Stimulated activated naive CD8-positive, alpha-beta T cell treated with anti-CD3 and anti-CD28 coated beads, Interleukin-15, Interleukin-2, amounts not matched to agents 100 ng/mL and 50 ng/mL, for 24 hours (primary cell): ENCODE results near the gene VSIR.
A peak's percentile ranks its signal among the peaks of the same experiment; 100 is the strongest.

Experiments used
- H3K27ac Mint-ChIP-seq: one replicate; pipeline ENCODE4 v1.8.0; 2021; ENCODE audit warnings: mild to moderate bottlenecking, mixed read lengths
- H3K27me3 Mint-ChIP-seq: one replicate; pipeline ENCODE4 v1.8.0; 2021; ENCODE audit warnings: mixed read lengths
- H3K36me3 Mint-ChIP-seq: one replicate; pipeline ENCODE4 v1.8.0; 2021; ENCODE audit warnings: low read depth, mixed read lengths
- H3K4me1 Mint-ChIP-seq: one replicate; pipeline ENCODE4 v1.8.0; 2021; ENCODE audit warnings: low read depth, mixed read lengths
- H3K4me3 Mint-ChIP-seq: one replicate; pipeline ENCODE4 v1.8.0; 2021; ENCODE audit warnings: mild to moderate bottlenecking, mixed read lengths
- H3K9me3 Mint-ChIP-seq: one replicate; pipeline ENCODE4 v1.8.0; 2021; ENCODE audit warnings: mixed read lengths

Gene VSIR

DNA sequence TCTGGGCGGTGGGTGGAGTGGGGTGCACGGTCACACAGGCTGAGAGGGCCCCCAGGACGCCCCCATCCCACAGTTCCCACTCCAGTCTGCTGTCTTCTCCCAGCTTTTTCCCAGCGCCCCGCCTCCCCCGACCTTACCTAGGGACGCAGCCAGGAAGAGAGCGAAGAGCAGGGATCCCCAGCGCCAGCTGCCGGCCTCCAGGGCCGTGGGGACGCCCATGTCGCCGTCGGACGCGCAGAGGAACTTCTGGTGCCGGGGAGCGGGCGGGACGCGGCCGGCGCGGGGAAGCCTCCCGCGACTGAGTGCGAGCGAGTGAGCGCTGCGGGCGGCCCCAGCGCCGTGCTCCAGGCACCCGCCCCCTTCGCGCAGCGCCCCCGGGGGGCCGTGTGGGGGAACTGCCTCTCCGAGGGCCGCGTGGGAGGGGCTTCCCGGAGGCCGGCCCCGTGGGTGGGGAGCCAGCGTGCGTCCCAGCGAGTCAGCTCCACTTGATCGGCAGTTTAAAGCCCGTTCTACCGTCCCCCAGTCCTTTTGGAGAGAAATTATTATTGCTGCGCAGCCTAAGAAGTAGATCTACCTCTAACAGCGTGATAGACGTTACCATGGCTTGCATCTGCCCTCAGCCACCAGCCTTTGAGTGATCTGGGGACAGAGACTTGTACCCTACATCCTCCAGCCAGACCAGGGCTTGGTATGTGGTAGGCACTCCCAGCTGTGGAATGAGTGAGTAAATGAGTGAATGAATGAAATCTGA lies at the start of gene VSIR:
Gene VSIR (minus strand): TSS at position 300 of the 751 bp plus-strand sequence. CDS start 81 bp downstream, at position 219.
- Mint-ChIP-seq H3K27me3 (no peaks in the 10 kb centered on the region), H3K27ac (peak within 1 kb of the TSS; percentile 99), H3K4me1 (peaks cover 74% of the 10 kb centered on the region), H3K4me3 (peak within 1 kb of the TSS; percentile 83), H3K36me3 (peaks cover 28% of the 10 kb centered on the region), H3K9me3 (no peaks in the 10 kb centered on the region)

DNA sequence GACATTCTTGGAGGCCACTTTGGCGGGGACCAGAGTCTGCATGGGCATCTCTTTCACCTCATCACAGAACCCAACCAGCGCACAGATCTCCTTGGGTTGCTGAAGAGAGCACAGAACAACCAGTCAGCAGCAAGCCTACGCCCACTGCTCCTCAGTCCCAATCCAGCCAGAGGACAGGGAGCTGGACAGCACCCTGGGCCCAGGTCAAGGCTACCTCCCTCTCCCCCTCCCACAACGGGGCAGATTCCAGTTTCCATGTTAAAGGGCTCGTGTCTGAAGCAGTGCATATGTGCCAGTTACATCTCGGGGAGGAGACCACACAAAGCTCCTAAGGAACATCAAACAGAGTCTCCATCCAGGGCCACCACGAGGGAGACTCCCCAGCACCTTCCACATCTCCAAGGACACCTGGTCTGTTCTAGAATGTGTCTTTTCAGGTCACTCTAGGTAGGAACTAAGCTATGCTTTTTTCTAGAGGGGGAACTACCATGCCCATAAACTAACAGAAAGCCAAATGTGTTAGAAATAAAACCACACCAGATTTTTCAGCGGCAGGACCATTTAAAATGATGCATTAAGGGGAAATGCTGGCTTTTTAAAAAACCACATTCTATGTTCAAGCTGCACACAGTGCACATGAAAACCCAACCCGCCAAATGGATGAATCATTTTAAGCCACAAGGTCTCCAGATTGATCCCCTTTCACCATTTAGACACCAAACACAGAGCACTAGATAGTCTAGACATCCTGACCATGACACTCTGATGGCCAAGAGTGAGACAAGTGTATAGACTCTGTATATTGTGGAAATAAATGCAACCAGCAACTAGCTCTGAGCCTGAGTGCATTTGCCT lies 48.8 kb upstream of the VSIR start:
- H3K27ac Mint-ChIP-seq: no peak overlapping the region
- no peaks in the 10 kb centered on the region for H3K9me3 Mint-ChIP-seq
- H3K4me3 Mint-ChIP-seq: no peak overlapping the region
- H3K36me3 Mint-ChIP-seq: peaks cover 43% of the 10 kb centered on the region
- H3K27me3 Mint-ChIP-seq: no peaks in the 10 kb centered on the region
- H3K4me1 Mint-ChIP-seq: peaks cover 14% of the 10 kb centered on the region

DNA sequence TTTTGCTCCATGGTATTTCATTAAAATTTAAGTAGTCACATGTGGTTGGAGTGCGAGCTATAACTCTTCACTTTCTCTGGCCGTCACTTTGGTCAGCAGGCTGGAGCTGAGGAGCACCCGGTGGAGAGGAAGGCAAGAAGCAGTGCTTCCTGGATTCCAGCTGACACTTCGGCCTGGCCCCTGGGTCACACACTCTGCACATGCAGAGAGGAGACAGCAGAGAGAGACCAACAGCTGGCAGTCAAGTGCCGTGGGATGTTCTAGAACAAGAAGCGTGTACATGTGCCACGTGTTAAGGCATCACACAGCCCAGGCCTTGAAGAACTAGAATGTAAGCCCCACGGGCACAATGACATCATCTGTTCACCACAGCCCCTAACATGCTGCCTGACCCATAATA lies 47.6 kb upstream of the VSIR start:
- peaks cover 14% of the 10 kb centered on the region for H3K4me1 Mint-ChIP-seq
- H3K27me3 Mint-ChIP-seq: no peaks in the 10 kb centered on the region
- peaks cover 51% of the 10 kb centered on the region for H3K36me3 Mint-ChIP-seq
- no peaks in the 10 kb centered on the region for H3K9me3 Mint-ChIP-seq
- H3K27ac Mint-ChIP-seq: no peak overlapping the region
- no peak overlapping the region for H3K4me3 Mint-ChIP-seq

DNA sequence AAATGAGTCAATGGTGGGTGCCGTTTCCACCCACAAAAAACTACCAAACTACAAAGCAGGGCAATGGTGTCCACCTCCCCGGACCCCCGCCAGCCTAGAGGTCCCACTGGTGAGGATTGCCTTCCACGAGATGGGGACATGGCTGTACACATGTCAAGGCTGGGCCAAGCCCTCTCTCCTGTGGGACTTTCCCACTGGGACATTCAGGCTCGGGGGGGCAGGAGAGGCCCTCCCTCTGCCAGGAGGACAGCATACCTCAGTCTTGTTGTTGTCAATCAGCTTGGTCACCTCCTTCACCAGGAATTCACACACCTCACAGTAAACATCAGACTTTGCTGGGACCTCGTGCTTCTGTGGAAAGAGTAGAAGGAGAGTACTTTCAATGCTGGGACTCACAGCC lies 46.7 kb upstream of the VSIR start:
- H3K9me3 Mint-ChIP-seq: no peaks in the 10 kb centered on the region
- peaks cover 14% of the 10 kb centered on the region for H3K4me1 Mint-ChIP-seq
- H3K27me3 Mint-ChIP-seq: no peaks in the 10 kb centered on the region
- H3K27ac Mint-ChIP-seq: peak overlapping the region; percentile 31
- H3K36me3 Mint-ChIP-seq: peaks cover 50% of the 10 kb centered on the region
- no peak overlapping the region for H3K4me3 Mint-ChIP-seq

DNA sequence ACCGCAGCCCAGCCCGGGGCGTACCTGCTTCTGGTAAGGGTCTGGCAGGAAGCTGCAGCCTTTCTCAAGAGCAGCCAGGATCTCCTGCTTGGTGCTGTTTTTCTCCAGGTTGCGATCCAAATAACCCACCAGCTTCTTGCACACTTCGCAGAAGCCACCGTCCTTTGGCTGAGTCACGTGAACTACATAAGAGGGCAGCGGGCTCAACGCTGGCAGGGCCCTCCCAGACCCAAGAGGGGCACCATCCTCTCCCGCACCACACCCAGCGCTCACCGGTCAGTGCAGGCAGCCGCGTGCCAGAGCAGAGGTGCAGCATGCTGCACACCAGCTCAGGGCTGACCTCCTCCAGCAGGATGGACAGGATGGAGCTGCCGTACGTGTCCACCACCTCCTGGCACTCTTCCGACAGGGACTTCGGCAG lies 46.1 kb upstream of the VSIR start:
- H3K27me3 Mint-ChIP-seq: no peaks in the 10 kb centered on the region
- no peak overlapping the region for H3K4me3 Mint-ChIP-seq
- H3K4me1 Mint-ChIP-seq: peaks cover 14% of the 10 kb centered on the region
- peaks cover 52% of the 10 kb centered on the region for H3K36me3 Mint-ChIP-seq
- peak overlapping the region; percentile 31 for H3K27ac Mint-ChIP-seq
- H3K9me3 Mint-ChIP-seq: no peaks in the 10 kb centered on the region

DNA sequence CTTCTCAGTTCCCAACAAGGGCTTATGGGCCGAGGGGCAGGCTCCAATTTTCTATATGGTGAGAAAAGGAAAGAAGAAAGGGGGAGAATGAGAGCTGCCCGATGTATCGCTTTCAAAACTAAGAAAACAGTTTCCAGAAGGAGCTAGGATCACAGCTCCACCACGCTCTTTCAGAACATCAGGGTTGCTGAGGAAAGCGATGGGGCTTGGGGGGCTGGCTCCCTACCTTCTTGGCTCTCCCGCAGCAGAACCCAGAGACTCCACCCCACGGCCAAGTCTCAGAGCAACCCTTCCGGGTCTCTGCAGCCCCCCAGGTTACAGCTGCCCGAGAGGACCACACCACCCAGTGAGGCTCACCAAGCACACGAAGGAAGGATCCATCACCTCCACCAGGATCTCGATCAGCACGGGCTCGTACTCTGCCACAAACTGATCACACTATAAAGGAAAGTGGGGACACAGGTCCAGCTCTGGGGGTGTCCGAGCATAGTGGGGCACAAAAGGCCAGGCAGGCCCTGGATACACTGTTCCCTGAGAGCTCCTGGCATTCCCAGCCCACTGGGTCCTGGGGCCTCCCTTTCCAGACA lies 45.4 kb upstream of the VSIR start:
- Mint-ChIP-seq H3K4me1 (peaks cover 14% of the 10 kb centered on the region), H3K9me3 (no peaks in the 10 kb centered on the region), H3K27me3 (no peaks in the 10 kb centered on the region), H3K36me3 (peaks cover 51% of the 10 kb centered on the region), H3K27ac (no peak overlapping the region), H3K4me3 (no peak overlapping the region)

DNA sequence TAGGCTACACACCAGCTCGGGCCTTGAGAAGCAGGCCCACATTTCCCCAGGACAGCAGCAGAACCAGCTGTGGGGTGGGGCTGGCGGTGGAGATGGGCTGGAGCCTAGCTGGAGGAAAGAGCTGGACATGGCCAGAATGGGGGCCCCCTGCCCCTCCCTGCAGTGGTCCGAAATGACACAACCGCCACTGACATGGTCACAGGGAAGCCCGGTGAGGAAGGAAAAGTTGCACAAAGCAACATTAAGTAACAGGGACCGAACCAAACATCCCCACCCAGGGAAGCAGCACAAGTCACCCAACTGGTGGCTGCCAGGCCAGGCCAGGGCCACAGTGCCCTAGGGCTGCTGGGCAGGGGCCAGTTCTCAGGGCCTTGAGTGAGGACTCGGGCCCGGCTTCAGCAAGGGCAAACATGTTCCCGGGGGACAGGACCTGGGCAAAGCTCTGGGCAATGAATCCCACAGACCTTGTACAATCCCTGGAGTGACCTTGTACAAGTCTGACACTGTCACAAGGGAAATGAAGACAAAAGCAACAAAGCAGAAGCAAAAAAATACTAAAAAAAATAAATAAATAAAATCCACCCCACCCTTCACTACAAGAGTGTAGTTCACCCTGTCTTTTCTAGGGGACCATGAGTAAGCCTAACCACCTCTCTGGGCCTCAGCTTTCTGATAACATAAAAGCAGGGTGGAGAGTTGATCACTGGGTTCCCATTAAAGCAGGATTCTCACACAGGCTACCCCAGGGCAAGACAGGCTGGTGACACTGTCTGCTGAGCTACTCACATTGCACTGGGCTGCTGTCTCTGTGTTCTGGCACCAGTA lies 44.7 kb upstream of the VSIR start:
- peaks cover 14% of the 10 kb centered on the region for H3K4me1 Mint-ChIP-seq
- peaks cover 47% of the 10 kb centered on the region for H3K36me3 Mint-ChIP-seq
- no peak overlapping the region for H3K27ac Mint-ChIP-seq
- no peaks in the 10 kb centered on the region for H3K27me3 Mint-ChIP-seq
- no peak overlapping the region for H3K4me3 Mint-ChIP-seq
- no peaks in the 10 kb centered on the region for H3K9me3 Mint-ChIP-seq

DNA sequence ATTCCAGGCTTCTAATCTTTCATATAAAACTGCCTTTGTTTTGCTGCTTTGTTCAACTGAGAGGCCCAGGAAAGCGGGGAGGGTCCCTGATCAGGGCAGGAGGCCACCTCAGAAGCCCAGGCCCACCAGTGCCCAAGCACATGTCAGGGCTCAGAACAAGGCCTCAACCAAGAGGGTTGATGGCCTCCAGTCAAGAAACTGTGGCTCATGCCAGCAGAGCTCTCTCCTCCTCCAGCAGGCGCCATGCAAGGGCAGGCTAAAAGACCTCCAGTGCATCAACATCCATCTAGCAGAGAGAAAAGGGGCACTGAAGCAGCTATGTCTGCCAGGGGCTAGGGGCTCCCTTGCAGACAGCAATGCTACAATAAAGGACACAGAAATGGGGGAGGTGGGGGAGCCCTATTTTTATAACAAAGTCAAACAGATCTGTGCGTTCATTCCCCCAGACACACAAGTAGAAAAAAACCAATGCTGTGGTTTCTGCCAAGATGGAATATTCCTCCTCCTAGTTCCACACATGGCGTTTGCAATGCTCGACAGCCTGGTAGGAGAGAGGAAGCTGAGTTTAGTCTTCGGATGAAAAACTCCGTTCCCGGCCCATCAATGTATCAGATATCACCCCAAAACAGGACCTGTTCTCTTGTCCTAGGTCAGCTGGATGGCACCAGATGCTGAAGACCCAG lies 43.8 kb upstream of the VSIR start:
- H3K4me3 Mint-ChIP-seq: no peak overlapping the region
- H3K27ac Mint-ChIP-seq: no peak overlapping the region
- peaks cover 8% of the 10 kb centered on the region for H3K4me1 Mint-ChIP-seq
- H3K36me3 Mint-ChIP-seq: peaks cover 47% of the 10 kb centered on the region
- H3K9me3 Mint-ChIP-seq: no peaks in the 10 kb centered on the region
- H3K27me3 Mint-ChIP-seq: no peaks in the 10 kb centered on the region

DNA sequence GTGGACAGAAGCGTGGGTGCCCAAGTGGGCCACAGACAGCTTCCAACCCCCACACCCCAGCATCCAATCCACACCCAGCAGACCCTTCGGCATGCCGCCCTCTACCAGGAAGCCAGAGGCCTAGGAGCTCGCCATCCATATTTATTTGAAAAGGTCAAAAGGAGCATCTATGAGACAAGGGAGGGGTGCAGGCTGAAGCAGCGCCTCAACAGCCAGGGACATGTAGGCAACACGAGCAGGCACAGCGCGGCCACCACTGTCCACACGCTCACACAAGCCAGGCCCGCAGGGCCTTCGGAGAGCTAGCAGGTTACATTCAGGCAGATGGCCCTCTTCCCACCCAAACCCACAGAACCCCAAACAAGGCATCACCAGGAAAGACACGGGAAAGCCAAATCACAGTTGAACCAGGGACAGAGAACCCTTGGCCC lies 43.1 kb upstream of the VSIR start:
- Mint-ChIP-seq H3K27ac (no peak overlapping the region), H3K36me3 (peaks cover 47% of the 10 kb centered on the region), H3K4me3 (no peak overlapping the region), H3K9me3 (no peaks in the 10 kb centered on the region), H3K27me3 (no peaks in the 10 kb centered on the region), H3K4me1 (peaks cover 1% of the 10 kb centered on the region)

DNA sequence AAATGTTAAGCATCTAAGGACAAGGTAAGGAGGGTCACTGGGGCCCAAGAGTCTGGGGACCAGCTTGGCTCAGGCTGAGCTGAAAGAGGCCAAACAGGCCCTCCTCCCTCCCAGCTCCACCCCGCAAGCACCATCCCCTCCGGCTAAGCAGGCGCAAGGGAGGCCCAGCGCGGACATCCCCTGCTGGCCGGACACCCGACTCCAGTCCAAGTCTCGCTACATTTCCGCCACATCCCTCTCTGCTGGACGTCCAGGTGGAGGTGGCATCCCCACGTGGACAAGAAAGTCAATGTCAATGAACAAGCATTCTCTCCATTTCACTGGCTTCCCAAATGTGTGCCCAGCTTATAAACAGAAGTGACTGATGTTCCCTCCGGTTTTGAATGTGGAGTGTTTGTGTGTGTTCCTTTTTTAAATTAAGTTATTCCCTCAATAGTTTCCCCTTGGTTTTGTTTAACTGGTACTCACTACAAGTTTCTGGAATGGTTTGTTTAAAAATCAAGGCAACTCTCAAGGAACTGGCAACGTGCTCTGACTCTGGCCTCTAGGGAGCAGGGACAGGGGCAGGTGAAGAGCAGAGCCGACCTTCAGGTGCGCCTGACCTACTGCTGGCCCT lies 42.3 kb upstream of the VSIR start:
- no peak overlapping the region for H3K27ac Mint-ChIP-seq
- H3K4me1 Mint-ChIP-seq: no peaks in the 10 kb centered on the region
- H3K36me3 Mint-ChIP-seq: peaks cover 43% of the 10 kb centered on the region
- no peaks in the 10 kb centered on the region for H3K9me3 Mint-ChIP-seq
- H3K4me3 Mint-ChIP-seq: no peak overlapping the region
- H3K27me3 Mint-ChIP-seq: no peaks in the 10 kb centered on the region

DNA sequence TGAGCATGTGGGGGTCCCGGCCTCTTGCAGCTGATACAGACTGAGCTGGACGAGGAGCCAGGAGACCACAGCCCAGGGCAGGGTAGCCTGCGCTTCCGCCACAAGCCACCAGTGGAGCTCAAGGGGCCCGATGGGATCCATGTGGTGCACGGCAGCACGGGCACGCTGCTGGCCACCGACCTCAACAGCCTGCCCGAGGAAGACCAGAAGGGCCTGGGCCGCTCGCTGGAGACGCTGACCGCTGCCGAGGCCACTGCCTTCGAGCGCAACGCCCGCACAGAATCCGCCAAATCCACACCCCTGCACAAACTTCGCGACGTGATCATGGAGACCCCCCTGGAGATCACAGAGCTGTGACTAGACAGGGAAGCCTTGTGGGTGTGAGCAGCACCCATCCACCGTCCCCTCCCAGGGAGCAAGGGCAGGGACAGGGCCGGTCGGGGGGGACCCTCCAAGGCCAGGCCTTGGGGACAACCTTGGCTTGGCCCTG lies 41.6 kb upstream of the VSIR start:
- Mint-ChIP-seq H3K4me3 (no peak overlapping the region), H3K9me3 (no peaks in the 10 kb centered on the region), H3K27me3 (no peaks in the 10 kb centered on the region), H3K27ac (no peak overlapping the region), H3K4me1 (no peaks in the 10 kb centered on the region), H3K36me3 (peaks cover 40% of the 10 kb centered on the region)

DNA sequence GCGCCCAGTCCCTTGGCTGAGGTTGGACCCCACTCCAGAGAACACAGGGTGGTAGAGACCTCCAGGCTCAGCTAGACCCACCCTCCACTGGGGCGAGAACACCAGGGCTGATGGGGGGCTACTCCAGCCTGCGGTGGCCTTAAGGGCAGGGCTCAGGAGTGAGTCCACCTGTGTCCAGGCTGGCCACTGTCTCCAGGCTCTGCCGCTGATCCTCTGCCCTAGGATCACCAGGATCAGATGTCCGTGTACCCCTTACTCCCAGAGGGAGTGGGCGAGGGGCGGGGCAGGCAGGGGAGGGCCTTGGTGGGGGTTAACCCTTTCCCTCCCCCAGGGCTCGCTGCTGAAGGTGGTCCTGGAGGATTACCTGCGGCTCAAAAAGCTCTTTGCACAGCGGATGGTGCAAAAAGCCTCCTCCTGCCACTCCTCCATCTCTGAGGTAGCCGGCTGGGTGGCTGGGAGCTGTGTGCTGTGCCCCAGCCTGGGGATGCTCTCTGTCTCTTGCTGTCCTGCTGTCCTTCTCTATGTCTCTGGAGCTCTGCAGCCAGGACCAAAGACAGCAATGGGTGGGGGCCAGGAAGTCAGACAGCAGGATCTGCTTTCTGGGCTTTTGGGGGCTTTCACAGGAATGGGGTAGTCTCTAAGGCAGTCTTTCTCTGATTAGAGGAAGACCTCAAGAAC lies 39.7 kb upstream of the VSIR start:
- no peak overlapping the region for H3K4me3 Mint-ChIP-seq
- H3K9me3 Mint-ChIP-seq: no peaks in the 10 kb centered on the region
- H3K4me1 Mint-ChIP-seq: no peaks in the 10 kb centered on the region
- no peak overlapping the region for H3K27ac Mint-ChIP-seq
- no peaks in the 10 kb centered on the region for H3K27me3 Mint-ChIP-seq
- H3K36me3 Mint-ChIP-seq: peaks cover 24% of the 10 kb centered on the region
